Muscle of arm (tissue), 12 donors: ENCODE results near the gene GRB10. TPM values are rescaled to one million over a fixed set of nuclear protein-coding genes. Genes with fewer than 3 reads are reported as not detected.
"Not testable (repeated sequence)": the region's sequence is repeated elsewhere in the genome, so short reads cannot be mapped to it uniquely, and the experiment has no call there.

Source experiments
- DNase-seq: peaks from one replicate; pipeline ENCODE4 v3.0.0-alpha.2; 2013
- polyA plus RNA-seq, 12 donors: library from polyadenylated mRNA; unstranded; fragments of 120-200 nt; gene quantifications; one replicate each; pipeline ENCODE4 v1.2.1, GENCODE V29; 2013; ENCODE audit not compliant: insufficient read length in 12 of 12

GRB10 gene
- polyA plus RNA-seq, 12 donors, result 5.0 to 27.3 (median 15.7) TPM; not detected in 1

DNA sequence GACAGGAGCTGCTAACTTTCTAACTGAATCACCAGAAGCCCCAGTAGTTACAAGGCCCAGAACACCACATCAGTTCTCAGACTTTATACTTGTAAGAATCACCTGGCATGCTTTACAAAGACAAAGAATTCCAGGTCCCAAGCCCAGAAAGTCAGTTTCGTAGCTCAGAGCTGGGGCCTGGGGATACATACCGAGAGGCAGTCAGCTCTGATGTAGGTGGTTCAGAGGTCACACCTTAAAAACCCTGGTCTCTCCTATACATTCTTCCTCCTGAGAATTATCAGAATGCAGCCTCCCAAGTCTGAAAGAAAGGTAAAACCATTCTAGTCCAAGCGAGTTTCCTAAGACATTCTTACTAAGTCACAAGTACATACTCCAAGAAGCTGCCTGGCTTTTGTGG is 2.3 kb downstream of the GRB10 start:
- no peak for DNase-seq

DNA sequence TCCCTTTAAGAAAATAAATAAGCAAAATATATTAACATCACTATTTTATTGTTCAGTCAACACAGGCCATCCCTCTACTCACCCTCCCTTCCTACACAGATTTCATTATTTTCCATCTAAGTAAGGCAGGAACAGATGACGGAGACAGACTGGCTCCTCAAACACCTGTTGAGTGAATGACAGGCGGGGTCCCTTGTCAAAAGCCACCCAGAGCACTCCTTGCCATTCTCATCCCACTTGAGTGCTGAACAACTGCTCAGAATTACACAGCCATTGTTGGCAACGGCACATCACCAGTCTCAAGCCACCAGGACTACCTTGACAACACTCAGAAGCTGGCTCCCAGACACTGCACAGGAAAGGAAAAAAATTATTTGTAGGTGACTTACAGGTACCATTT is 3.3 kb downstream of the GRB10 start:
- DNase-seq, result no peak

DNA sequence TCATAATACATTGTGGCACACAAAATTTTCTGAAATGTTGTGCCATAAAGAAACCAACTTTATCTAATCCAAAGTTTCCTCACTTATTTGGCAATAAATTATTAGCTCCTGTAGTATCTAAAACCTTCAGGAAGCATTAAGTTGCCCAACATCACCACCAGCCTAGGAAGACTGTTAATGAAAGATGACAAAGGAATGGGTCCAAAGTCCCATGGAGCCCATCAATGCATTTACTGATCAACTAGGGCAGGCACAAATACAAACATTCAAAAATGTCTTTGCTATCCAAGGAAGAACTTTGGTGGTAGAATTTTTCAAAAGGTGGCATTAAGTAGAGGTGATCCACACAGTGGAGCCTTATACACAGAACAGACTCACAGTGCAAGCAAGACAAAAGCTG is 4.5 kb downstream of the GRB10 start:
- no peak for DNase-seq

DNA sequence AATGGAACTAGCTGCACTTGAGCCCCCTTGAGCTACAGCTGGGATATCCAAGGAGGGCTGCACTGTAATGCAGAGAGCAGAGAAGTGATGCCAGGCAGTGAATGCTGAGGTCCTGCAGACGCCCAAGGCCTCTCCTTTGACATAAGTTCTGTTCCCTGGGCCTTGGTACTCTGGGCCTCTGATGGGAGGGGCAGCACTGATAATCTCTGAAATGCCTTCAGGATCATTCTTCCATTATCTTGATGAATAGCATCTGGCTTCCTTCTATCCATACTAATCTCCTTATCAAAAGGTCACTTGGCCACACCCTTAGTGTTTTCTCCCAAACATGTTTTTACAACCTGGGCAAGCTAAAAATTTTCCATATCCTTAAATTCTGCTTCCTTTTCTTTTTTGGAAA is 6.9 kb downstream of the GRB10 start:
- no peak for DNase-seq

DNA sequence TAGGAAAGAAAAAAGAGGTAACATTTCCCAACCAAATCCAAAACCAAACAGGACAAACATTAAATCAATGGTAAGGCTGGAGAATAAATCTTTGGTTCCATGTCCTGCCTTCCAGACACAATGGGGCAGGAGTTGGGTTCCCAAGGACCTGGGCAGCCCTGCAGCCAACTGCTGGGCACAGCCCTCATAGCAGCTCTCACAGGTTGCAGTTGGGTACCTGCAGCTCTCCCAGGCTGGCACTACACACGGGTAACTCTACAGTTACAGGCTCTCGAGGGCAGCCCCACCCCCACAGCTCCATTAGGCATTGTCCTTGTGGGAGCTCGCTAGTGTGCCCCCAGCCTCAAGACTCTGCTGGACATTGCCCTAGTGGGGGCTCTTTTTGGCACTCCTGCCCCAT is 7.5 kb downstream of the GRB10 start:
- DNase-seq, result no peak

DNA sequence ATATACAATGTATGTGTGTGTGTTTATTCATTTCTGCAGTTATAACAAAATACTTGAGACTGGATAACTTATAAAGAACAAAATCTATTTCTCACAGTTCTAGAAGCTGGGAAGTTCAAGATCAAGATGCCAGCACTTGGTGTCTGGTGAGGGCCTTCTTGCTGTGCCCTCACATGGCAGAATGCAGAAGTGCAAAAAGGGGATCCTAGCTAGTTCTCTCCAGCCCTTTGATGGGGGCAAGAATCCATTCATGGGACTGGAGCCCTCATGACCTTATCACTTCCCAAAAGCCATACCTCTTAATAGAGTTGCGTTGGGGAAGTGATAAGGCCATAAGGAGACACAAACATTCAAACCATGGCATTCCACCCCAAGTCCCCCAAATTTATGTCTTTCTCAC is 8.4 kb downstream of the GRB10 start:
- DNase-seq, result no peak

DNA sequence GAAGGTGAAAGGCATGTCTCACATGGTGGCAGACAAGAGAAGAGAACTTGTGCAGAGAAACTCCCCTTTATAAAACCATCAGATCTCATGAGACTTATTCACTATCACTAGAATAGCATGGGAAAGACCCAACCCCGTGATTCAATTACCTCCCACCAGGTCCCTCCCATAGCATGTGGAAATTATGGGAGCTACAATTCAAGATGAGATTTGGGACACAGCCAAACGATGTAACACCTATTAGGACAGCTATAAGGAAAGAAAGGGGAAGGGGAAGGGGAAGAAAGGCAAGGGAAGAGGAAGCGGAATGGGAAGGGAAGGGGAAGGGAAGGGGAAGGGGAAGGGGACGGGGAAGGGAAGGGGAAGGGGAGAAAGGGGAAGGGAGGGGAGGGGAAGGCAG is 9.6 kb downstream of the GRB10 start:
- DNase-seq, result not testable (repeated sequence)

DNA sequence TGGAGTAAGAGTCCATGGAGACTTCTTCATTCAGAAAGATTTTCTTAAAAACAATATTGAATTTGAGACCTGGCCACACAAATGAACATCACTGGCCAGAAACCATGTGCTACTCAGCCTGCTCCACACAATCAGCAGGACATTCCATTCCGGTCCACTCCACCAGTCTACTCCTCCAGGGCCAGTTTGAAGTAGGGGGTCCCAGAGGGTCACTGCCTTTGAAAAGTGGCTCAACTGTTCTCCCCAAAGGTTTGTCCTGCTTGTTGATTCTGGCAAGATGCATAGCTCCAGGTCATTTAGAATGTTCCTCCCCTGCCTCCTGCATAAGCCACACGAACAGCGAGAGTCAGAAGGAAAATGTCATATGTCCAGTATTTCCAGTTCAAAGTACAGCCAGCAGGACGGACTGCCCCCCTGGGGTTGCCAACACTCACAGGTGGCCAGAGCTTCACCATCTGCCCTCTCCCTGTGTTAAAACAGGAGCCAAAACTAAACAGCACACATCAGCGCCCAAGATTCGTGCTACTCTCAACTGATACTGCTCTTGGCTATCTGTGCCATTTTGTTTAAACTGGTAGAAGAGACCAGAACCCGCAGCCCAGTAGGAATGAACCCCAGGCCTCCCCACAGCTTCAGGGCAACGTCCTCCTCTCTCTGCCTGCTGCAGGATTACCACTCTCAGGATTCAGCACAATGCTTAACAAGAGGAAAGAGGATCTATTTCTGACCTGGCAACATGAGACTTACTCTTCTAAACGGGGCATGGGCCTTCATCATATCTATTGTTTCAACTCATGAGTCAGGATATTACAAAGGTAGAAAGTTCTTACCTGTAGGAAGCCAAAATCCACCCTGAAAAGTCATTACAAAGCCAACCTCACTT is 11.3 kb downstream of the GRB10 start:
- no peak for DNase-seq

DNA sequence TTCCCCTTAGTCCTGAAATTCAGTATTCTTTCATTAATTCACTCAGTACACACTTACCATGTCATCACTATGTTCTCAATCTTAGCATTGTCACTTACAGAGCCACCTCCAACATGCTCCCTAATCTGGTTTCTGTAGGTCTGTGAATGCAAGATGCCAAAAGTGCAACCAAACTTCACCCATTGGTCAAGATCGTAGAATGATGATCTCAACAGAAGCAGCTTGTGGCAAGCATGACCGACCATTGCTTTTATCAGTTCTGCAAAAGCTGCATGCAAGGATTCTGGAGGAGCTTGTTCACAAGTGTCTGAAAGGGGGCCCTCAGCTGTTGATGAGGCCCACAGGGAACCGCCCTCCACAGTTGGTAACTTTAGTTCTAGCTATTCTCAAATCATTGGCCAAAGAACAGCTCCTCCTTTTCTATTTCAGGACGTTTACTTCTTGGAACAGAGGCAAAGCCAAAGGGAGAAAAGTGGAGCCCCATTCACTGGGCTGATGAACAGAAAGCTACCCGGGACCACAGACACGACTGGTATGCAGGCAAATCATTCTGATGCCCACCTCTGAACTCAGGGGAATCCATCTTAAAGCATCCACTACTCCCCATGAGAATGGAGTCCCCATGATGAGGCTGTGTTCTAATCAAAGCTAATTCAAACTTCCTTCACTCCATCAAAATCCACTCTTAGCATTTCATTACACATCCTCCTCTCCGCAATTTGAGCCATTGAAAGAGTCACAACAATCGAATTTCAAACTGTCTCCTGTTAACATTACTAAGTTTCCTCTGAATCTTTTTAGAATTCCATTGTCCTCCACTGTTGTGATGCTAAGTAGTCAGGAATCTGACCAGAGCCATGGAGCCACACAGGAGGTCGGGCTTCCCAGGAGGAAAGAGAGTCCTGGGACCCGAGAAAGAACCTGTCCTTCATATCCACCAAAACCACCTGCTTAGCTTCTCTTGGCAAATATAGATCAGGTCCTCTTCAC is 13.9 kb downstream of the GRB10 start:
- DNase-seq, result no peak

DNA sequence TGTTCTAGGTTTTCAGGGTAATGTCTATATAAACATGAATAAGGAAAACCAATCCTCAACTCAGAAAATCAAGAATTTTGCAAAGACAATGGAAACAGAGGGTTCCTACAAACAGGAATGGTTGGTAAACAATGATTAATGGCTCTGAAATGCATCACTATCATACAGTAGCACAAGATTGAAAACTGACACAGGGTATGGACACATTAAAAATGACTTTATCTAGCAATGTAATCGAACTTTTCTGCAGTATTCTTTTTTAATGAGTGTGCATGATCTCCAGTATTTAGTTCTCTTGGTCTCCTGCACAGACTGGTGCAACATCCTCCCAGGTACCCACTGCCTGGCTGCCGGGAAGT is 15.9 kb downstream of the GRB10 start:
- DNase-seq, result no peak

DNA sequence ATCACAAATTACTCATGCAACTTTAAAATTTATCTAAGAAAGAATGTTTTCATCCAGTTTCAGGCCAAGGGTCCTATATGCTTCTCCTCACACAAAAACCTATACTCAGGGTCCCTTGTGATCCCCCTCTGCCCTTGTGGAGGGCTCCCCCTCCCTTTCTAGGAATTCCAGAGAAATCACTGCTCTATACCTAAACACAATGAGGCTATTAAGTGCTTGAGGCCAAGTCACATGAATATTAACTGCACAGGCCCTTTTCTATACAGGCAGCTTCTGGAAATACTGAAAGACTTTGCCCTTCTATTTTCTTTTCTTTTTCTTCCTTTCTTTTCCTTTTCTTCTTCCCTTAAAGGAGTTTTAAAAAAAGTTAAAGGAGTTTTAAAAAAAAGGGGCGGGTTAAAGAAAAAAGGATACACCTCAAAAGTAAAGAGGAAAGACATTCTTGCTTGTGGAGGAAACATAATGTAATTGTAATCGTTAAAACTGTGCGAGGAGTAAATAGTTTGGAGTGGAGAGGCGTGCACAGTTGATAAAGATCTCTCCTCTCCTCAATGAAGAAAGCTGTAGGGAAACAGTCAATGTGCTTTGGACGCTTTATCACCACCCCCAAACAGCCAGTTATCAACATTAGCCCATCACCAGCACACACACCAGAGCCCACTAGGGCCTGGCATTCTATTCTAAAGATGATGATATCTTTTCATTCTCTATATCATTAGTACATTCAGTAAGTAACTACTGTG is 16.4 kb downstream of the GRB10 start:
- DNase-seq, result no peak

DNA sequence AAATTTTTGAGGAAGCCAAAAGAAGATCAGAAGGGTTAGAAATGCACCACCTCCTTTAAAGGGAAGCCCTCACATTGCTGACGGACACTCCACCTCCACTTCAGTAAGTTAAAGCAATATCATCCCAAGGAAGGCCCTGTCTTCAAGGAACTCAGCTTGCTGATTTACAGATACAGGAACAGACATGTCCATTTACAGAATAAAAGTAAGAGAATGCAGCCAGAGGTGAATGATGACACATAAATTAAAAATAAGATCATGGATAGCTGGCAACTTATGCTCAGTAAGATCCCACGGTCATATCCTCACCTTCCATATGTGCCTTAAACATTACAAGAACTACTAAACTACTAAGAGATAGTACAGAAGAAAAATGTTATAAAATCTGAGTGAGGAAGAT is 20.4 kb downstream of the GRB10 start:
- DNase-seq, result no peak

DNA sequence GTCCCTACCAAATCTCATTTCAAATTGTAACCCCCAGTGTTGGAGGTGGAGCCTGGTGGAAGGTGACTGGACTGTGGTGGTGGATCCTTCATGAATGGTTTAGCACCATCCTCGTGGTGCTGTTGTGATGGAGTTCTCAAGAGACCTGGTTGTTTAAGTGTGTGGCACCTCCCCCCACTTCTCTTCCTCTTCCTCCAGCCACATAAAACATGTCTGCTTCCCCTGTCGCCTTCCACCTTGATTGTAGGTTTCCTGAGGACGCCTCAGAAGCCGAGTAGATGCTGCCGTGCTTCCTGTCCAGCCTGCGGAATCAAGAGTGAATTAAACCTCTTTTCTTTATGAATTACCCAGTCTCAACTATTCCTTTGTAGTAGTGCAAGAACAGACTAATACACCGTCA is 21.0 kb downstream of the GRB10 start:
- no peak for DNase-seq

DNA sequence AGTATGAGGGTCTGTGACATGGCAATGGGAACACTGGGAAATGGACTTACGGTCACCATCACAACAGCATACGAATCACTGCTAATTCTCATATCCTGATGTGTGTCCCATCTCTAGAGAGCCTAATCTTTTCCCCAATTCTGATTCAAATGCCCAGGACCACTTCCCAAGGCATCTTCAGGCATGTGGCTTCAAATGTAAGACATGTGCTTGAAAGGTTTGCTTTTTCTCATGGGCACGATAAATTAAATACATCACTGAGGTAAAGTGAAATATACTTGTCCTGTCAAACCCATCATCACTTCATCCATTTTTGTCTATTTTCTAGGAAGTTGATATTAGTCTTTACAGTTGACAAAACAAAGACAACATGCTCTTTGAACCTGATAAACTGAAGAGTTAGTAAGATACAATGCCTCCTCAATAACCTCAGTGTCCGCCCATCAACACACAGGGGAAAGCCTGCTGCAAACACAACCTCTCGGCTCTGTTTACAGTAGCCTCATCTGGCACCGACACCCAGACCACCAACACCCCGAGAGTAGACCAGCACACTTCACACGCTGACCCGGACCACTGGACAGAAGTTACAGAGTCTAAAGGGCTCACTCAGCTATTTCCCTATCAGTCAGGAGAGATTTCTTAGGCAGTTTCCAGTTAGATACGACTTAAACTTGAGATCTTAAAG is 24.8 kb downstream of the GRB10 start:
- DNase-seq, result no peak

DNA sequence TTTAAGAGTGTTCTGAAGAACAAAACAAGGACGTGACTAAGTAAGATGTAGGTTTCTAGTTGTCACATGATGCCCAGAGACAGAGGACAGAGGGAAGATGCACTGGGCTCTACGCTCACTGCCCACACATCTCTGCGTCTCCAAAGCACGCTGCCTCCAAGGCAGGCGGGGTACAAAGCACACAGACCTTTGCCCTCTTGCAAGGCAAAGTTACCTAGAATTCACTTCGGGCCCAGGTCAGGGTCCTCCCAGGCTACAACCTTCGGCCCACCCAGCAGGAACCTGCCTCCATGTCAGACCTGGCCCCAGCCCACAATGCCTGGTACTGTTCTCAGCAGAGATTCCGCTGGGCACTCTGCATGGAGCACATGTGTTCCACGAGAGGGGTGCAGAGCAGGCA is 26.5 kb downstream of the GRB10 start:
- DNase-seq, result no peak

DNA sequence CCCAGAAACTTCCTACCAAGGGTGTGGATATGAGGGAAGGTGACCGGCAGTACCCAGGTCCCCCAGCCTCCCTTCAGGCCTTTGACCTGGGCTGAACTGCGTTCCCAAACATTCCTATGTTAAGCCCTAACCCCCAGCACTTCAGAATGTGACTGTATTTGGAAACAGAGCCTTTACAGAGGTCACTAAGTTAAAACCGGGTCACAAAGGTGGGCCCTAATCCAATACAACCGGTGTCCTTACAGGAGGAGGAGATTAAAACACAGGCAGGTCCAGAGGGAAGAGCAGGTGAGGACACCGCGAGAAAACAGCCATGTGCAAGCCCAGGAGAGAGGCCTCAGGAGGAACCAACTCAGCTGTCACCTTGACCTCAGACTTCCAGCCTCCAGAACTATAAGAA is 28.0 kb downstream of the GRB10 start:
- DNase-seq, result no peak

DNA sequence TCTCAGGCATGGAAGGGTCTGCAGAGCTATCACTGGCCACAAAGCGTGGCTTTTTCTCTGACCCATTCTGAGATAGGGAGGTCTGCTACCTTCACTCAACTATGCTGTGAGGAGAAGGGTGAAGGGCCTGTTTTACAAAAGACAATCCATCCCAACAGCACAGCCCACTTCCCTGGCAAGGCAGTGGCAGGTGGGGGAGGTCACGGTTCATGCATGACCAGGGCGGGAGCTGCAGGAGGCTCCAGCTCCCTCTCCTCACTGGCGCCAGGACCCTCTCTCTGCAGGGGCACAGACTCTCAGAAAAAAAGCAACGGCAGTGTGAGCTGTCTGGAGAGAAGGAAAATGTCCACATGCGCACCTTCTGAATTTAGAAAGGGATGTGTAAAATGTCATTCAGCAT is 28.5 kb downstream of the GRB10 start:
- no peak for DNase-seq

DNA sequence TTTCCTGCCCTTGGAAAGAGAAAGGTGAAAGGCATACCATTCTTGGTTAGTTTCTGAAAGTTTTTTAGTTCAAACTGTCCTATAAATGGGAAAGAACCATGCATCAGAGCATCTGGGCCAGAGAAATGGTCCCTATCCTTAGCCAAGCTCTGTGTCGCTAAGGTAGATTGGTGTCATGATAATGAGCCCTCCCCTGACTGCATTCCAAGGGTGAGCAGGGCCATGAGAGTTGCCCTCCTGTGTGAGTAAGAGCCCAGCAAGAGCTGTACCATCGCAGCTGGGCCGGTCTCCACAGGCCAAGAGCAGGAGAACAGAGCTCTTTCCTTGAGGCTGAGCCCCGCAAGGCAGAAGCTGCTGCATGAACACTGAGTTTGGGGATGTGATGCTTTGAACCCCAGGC is 30.3 kb downstream of the GRB10 start:
- no peak for DNase-seq

DNA sequence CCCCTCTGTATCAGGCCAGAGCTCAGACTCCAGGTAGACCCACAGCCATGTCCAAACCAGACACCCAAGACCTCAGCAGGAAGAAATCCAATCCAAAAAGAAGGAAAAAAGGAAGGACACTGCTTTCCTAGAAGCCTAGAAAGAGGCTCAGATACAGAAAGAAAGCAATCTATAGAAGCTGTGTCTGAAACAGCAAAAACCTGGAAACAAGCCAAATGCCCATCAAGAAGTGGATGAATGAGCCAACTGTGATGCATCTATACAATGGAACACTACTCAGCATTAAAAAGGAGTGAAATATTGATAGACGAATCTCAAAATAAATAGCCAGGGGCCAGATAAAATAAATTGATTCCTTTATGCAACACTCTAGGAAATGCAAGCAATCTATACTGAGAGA is 31.6 kb downstream of the GRB10 start:
- DNase-seq, result no peak

DNA sequence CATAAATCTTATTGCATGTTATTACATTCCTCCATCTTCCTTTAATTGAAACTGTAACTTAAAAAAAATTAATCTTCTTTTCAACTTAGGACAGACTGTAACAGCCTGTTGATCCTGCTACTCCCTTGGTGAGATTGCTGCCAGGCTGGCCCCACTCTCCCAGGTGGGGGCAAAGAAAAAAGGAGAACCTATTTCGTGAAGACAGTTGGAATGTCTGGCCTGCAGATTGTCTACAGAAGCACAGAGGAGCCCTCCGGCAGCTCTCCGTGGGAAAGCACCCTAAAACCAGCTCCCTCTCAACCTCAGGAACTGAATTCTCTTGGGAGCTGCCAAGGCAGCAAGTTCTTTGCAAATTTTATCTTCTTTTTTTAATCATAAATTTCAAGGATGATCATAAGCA is 32.8 kb downstream of the GRB10 start:
- no peak for DNase-seq

DNA sequence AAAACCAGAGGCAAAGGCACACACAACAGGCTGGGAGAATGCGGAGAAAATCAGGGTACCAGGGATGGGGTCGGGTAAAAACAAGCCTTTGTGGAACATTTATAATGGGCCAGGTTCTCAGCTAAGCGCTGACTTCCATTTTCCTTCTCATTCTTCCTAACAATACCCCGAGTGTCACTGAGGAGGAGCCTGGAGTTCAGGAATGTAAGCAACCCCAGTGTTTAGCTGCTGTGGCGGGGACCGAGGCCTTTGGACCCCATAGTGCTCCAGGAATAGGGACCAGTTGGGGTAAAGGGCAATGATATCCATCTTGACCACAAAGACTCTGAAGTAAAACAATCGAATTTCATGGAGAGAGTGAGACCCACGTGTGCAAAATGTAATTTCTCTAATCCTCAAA is 34.2 kb downstream of the GRB10 start:
- no peak for DNase-seq

DNA sequence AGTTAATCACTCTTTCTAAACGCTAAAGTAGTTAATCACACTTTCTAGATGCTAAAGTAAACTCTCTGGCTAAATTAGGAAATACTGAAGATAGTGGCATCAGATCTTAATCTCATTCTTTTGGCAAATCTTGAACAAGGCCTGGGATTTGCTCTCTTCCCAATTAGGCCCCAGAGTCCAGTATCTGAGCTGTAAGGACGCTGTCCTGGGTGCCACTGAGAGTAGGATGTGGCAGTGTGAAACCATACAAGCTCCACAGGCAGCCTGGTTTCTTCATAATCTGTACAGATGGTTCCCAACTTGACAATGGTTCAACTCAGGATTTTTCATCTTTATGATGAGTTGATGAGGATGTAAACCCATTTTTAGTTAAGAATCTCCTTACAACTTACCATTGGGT is 36.9 kb downstream of the GRB10 start:
- DNase-seq, result no peak
